IPS DF 6.9 (cell line): ENCODE measurements around the gene ARHGAP25.

Source experiments
- DNase-seq: peaks from one replicate; pipeline ENCODE4 v3.0.0-alpha.2; 2013; ENCODE audit warnings: low read depth, low spot score
- H3K27ac ChIP-seq: one replicate; pipeline ENCODE4 v1.5.1; 2013; ENCODE audit warnings: low read length, control low read depth
- H3K27me3 ChIP-seq: 2 replicates; pipeline ENCODE4 v1.6.1; 2013; ENCODE audit warnings: mild to moderate bottlenecking, low read length; ENCODE audit not compliant: control insufficient read depth, insufficient read depth
- H3K36me3 ChIP-seq: 2 replicates; pipeline ENCODE4 v1.6.1; 2013; ENCODE audit warnings: low read length; ENCODE audit not compliant: control insufficient read depth, insufficient read depth
- H3K4me1 ChIP-seq: 2 replicates; pipeline ENCODE4 v1.6.1; 2013; ENCODE audit warnings: low read length; ENCODE audit not compliant: control insufficient read depth, insufficient read depth
- H3K4me3 ChIP-seq: 2 replicates; pipeline ENCODE4 v1.5.1; 2013; ENCODE audit warnings: mild to moderate bottlenecking, low read length
- H3K9me3 ChIP-seq: 2 replicates; pipeline ENCODE4 v1.6.1; 2013; ENCODE audit warnings: low read length, inconsistent platforms; ENCODE audit not compliant: control insufficient read depth, insufficient read depth
- WGBS: extraction: QIAGEN DNeasy Blood & Tissue Kit; methylation state at CpG from one replicate; pipeline ENCODE4 v1.1.7; 2013; ENCODE audit warnings: mixed read lengths, missing lambda C conversion rate; ENCODE audit not compliant: insufficient read length, insufficient coverage; 5-methylcytosine and 5-hydroxymethylcytosine counted together

Gene ARHGAP25

GRCh38 chr2:68813596-68813995 is 79.0 kb downstream of the ARHGAP25 start:
- Histone ChIP-seq H3K4me1 (no peaks in the 10 kb centered on the region; the same call in 1 of the 2 replicates), H3K4me3 (no peak overlapping the region), H3K9me3 (no peaks in the 10 kb centered on the region), H3K36me3 (no peaks in the 10 kb centered on the region), H3K27ac (no peak overlapping the region), H3K27me3 (no peaks in the 10 kb centered on the region)
- no CpG with 5 or more reads among the region's 3 CpGs for WGBS
- no peak for DNase-seq

GRCh38 chr2:68817306-68817705 is 82.7 kb downstream of the ARHGAP25 start:
- Histone ChIP-seq H3K27ac (no peak overlapping the region), H3K27me3 (no peaks in the 10 kb centered on the region), H3K4me1 (no peaks in the 10 kb centered on the region; the same call in 1 of the 2 replicates), H3K9me3 (no peaks in the 10 kb centered on the region), H3K36me3 (no peaks in the 10 kb centered on the region), H3K4me3 (no peak overlapping the region)
- DNase-seq, result no peak

GRCh38 chr2:68819556-68819955 is 84.9 kb downstream of the ARHGAP25 start:
- Histone ChIP-seq H3K4me1 (no peaks in the 10 kb centered on the region; the same call in 1 of the 2 replicates), H3K9me3 (no peaks in the 10 kb centered on the region), H3K36me3 (no peaks in the 10 kb centered on the region), H3K4me3 (no peak overlapping the region), H3K27ac (no peak overlapping the region), H3K27me3 (no peaks in the 10 kb centered on the region)
- no peak for DNase-seq
- no CpG with 5 or more reads among the region's 6 CpGs for WGBS

- no peaks in the 10 kb centered on the region for H3K36me3 ChIP-seq
- no CpG with 5 or more reads among the region's 15 CpGs for WGBS
- no peak overlapping the region for H3K27ac ChIP-seq
- no peaks in the 10 kb centered on the region for H3K9me3 ChIP-seq
- H3K4me3 ChIP-seq, result no peak overlapping the region
- no peak for DNase-seq
- no peaks in the 10 kb centered on the region; the same call in 1 of the 2 replicates for H3K4me1 ChIP-seq
- H3K27me3 ChIP-seq, result no peaks in the 10 kb centered on the region
Observed at GRCh38 chr2:68822207-68822872, 87.7 kb downstream of the ARHGAP25 start.

- Histone ChIP-seq H3K27ac (no peak overlapping the region), H3K27me3 (no peaks in the 10 kb centered on the region), H3K4me3 (no peak overlapping the region), H3K4me1 (no peaks in the 10 kb centered on the region), H3K36me3 (no peaks in the 10 kb centered on the region), H3K9me3 (no peaks in the 10 kb centered on the region)
- no CpG with 5 or more reads among the region's 2 CpGs for WGBS
- DNase-seq, result no peak
Observed at GRCh38 chr2:68824831-68825230, 90.2 kb downstream of the ARHGAP25 start.

- H3K4me1 ChIP-seq, result no peaks in the 10 kb centered on the region
- H3K36me3 ChIP-seq, result no peaks in the 10 kb centered on the region
- WGBS, result no CpG with 5 or more reads among the region's 5 CpGs
- H3K27me3 ChIP-seq, result no peaks in the 10 kb centered on the region
- H3K27ac ChIP-seq, result no peak overlapping the region
- no peaks in the 10 kb centered on the region for H3K9me3 ChIP-seq
- no peak overlapping the region for H3K4me3 ChIP-seq
- no peak for DNase-seq
Observed at GRCh38 chr2:68825866-68826265, 91.3 kb downstream of the ARHGAP25 start.

- Histone ChIP-seq H3K36me3 (no peaks in the 10 kb centered on the region), H3K4me3 (no peak overlapping the region), H3K27ac (no peak overlapping the region), H3K27me3 (no peaks in the 10 kb centered on the region), H3K4me1 (no peaks in the 10 kb centered on the region), H3K9me3 (no peaks in the 10 kb centered on the region)
- no CpG with 5 or more reads among the region's 4 CpGs for WGBS
- no peak for DNase-seq
Observed at GRCh38 chr2:68827666-68828065, 93.1 kb downstream of the ARHGAP25 start.

- no peak overlapping the region for H3K27ac ChIP-seq
- no peaks in the 10 kb centered on the region for H3K4me1 ChIP-seq
- DNase-seq, result no peak
- H3K27me3 ChIP-seq, result no peaks in the 10 kb centered on the region
- no CpG with 5 or more reads among the region's 10 CpGs for WGBS
- no peaks in the 10 kb centered on the region for H3K36me3 ChIP-seq
- H3K9me3 ChIP-seq, result no peaks in the 10 kb centered on the region
- no peak overlapping the region for H3K4me3 ChIP-seq
Observed at GRCh38 chr2:68828887-68829708, 94.5 kb downstream of the ARHGAP25 start.

GRCh38 chr2:68829749-68830148 is 95.1 kb downstream of the ARHGAP25 start:
- Histone ChIP-seq H3K4me1 (no peaks in the 10 kb centered on the region), H3K9me3 (no peaks in the 10 kb centered on the region), H3K4me3 (no peak overlapping the region), H3K27ac (no peak overlapping the region), H3K36me3 (no peaks in the 10 kb centered on the region), H3K27me3 (no peaks in the 10 kb centered on the region)
- no peak for DNase-seq
- WGBS, result no CpG with 5 or more reads among the region's 2 CpGs

GRCh38 chr2:68831686-68832232 is 97.1 kb downstream of the ARHGAP25 start:
- DNase-seq, result no peak
- WGBS, result no CpG with 5 or more reads among the region's 3 CpGs
- no peaks in the 10 kb centered on the region for H3K9me3 ChIP-seq

More at GRCh38 chr2:68831686-68832232, 97.1 kb downstream of the ARHGAP25 start:
- Histone ChIP-seq H3K4me1 (no peaks in the 10 kb centered on the region), H3K4me3 (no peak overlapping the region), H3K27me3 (no peaks in the 10 kb centered on the region), H3K27ac (no peak overlapping the region), H3K36me3 (no peaks in the 10 kb centered on the region)
